ENCODE data around the gene BCL2L1.

DNA sequence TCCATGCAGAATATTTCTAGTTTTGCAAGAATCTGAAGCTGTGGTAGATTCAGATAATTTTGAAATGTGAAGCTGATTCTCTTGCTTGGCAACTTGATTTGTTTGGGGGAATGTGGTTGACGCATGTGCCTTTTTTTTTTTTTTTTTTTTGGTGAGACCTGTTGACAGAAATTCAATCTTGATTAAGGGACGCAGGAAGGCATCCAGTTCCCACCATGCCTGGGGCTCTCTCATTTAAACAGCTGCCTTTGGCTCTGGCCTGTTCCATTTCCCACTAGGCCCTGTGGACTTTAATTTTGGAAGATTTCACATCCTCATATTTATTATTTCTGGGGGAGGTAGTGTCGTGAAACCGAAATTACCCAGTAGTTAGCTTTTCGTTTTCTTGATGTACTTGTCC is 25.0 kb upstream of the BCL2L1 start:
- TF ChIP-seq TAF1 (IDR thresholded peaks at IDR 0.05; ENCODE audit: low read depth, low read length) (no peak), POLR2A (IDR thresholded peaks at IDR 0.05; ENCODE audit: low read depth, low read length) (no peak), SPI1 (IDR thresholded peaks at IDR 0.05; ENCODE audit: low read depth, low read length) (peak; percentile 52), POLR2AphosphoS5 (IDR thresholded peaks at IDR 0.05; ENCODE audit: low read depth, low read length) (no peak), PAX5 (IDR thresholded peaks at IDR 0.05; ENCODE audit: insufficient read depth, low read length, severe bottlenecking) (no peak)

Measured in GM12891 (cell line).